Subcutaneous adipose tissue (tissue), 4 donors: ENCODE results near the gene POU2F2. TPM values are rescaled to one million over a fixed set of nuclear protein-coding genes. Genes with fewer than 3 reads are reported as not detected.

Source experiments
- total RNA-seq, 4 donors: library from RNA; depleted of rRNA; stranded (reverse); fragments of >200 nt; gene quantifications; one replicate each; pipeline ENCODE4 v1.1.0, GENCODE V29; 2016
- TF ChIP-seq, protein P1 (sequence below): fragments of 450-650 bp; IDR thresholded peaks from one replicate; pipeline ENCODE4 v1.5.1; 2016; ENCODE audit warnings: low read depth, mild to moderate bottlenecking, control low read depth, antibody characterized with exemption, moderate library complexity

The POU2F2 gene
- total RNA-seq, 4 donors from 2014 or later, result 0.85 to 2.4 (median 1.5) TPM

DNA sequence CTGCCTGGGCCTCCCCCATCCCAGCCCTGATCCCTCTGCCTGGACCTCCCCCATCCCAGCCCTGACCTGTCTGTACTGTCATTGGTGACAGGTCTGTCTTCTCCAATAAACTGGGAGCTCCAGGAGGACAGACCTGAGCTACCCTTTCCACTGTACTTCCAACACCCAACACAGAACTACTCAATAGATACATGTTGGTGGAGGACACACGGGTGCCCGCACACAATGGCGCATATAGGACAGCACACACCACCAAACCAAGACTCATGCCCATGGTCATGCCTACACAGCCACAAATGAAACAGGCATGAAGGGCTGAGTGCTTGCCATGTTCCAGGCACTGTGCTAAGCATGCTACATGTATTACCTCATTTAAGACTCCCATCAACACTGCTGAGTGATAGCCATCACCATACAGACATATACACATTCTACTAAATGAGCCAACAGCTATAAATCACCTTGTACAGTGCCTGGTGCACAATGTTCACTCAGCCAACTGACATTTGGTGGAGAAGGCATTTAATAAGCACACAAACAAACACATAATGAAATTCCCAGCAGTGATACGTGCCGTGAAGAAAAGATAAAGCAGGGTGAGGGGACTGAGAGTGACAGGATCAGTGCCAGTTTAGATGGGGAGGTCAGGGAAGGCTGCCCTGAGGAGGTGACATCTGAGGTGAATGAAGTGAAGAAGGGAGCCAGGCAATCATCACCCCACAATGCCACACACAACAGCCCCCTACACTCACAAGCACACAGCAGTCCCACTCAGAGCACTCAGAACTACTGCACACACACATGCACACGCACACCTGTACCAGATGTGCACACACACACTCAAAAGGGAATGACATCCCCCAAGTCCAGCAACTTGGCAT is 857 bp downstream of the POU2F2 start:
- TF ChIP-seq, protein P1, sequence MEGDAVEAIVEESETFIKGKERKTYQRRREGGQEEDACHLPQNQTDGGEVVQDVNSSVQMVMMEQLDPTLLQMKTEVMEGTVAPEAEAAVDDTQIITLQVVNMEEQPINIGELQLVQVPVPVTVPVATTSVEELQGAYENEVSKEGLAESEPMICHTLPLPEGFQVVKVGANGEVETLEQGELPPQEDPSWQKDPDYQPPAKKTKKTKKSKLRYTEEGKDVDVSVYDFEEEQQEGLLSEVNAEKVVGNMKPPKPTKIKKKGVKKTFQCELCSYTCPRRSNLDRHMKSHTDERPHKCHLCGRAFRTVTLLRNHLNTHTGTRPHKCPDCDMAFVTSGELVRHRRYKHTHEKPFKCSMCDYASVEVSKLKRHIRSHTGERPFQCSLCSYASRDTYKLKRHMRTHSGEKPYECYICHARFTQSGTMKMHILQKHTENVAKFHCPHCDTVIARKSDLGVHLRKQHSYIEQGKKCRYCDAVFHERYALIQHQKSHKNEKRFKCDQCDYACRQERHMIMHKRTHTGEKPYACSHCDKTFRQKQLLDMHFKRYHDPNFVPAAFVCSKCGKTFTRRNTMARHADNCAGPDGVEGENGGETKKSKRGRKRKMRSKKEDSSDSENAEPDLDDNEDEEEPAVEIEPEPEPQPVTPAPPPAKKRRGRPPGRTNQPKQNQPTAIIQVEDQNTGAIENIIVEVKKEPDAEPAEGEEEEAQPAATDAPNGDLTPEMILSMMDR, result no peak

DNA sequence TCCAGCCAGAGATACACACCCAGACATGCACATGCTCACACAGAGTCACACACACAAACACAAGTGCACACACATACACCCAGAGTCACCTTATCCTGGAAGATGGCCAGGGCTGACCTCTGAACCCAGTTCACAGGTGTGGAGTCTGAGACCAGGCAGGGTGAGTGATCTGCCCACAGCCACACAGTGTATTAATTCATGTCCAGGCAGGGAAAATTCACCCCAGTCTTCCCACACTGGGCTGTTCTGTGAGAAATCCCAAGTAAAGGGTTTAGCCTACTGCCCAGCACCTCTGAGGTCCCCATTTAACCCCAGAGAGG is 2.0 kb downstream of the POU2F2 start:
- TF ChIP-seq, protein P1, result no peak

DNA sequence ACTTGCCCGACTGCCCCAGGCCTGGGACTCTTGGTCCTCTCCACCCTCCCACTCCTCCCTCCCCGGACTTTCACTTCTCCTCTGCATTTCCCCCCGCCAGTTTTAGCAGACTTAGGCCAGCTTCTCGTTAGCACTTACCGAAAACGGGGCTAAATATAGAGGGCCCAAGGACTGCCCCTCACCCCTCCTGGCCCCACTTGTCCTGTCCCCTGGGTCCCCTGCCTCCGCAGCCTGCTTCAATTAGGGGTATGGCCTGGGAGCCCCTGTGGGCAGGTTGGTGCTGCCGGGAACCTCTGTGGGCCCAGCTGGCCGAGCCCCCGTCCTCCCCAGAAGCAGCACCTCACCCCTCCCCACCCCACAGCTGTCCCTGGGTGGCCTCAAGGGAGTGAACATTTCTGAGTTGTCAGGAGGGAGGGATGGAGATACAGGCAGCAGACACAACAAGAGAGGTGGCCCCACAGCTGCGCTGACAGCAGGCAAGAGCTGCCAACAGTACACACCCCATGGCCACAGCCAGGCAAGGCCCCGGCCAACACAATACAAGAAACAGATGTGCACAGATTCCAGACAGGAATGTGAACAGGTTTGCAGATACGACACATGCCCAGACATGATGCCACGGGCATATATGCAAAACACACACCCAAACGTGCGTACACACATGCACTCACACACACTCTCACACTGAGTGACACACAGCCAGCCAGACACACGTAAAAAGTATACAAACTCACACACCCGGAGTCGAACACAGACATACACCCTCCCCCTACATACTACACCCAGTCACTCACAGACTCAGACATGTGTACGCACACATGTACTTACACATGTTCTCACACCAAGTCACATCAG is 2.6 kb downstream of the POU2F2 start:
- TF ChIP-seq, protein P1, result no peak

- TF ChIP-seq, protein P1, result no peak
Observed at GRCh38 chr19:42126574-42126973, 5.7 kb downstream of the POU2F2 start.

DNA sequence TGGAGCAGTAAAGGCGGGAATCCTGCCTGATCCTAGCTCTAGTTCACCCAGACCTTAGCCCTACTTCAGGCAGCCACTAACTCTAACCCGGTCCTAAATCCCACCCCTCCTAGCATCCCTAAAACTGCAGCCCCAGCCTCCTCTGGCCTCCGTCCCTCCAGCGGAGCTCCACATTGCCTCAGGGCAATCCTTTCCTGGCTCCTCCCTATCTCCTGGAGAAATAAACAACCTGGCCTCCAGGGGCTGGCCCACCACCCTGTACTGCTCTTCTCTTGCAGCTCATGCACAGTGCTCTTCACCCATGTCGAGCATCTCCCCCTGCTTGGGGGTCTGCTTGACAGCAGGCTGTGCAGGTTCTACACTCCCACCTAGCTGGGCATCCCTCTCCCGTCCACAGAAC is 6.7 kb downstream of the POU2F2 start:
- TF ChIP-seq, protein P1, result no peak

- TF ChIP-seq, protein P1, result no peak
Observed at GRCh38 chr19:42124386-42124901, 7.8 kb downstream of the POU2F2 start.

DNA sequence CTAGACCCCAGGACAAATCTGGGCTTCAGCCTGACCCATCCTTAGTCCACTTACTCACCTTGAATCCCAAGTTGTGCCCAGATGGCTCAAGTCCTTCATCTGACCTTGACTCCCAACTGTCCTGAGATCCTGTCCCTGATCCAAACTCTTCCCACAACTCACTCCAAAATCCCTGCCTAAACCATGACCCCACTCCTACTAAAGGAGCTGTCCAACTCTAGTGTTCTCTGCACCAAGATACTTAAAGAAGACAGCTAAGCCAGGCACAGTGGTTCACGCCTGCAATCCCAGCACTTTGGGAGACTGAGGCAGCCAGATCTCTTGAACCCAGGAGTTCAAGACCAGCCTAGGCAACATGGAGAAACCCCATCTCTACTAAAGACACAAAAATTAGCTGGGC is 8.5 kb downstream of the POU2F2 start:
- TF ChIP-seq, protein P1, result no peak
